Neural progenitor cell (in vitro differentiated cells): Measurements from ENCODE around the gene PTBP3. TPM values are rescaled to one million over a fixed set of nuclear protein-coding genes. Genes with fewer than 3 reads are reported as not detected.

ENCODE experiments used
- DNase-seq: peaks from one replicate; pipeline ENCODE4 v3.0.0-alpha.2; 2016; ENCODE audit warnings: low spot score
- H2AFZ ChIP-seq: fragments of 200-600 bp; sonication (generic); replicated peaks from 2 replicates; pipeline ENCODE4 v1.6.1; 2016; ENCODE audit warnings: antibody characterized with exemption
- H3F3A ChIP-seq: fragments of 200-600 bp; sonication (generic); 2 replicates; pipeline ENCODE4 v1.6.1; 2016; ENCODE audit warnings: antibody characterized with exemption, low read depth
- H3K27ac ChIP-seq: fragments of 200-600 bp; sonication (generic); 2 replicates; pipeline ENCODE4 v1.5.1; 2016; ENCODE audit warnings: mild to moderate bottlenecking
- H3K27me3 ChIP-seq: fragments of 200-600 bp; sonication (generic); 2 replicates; pipeline ENCODE4 v1.6.1; 2016; ENCODE audit warnings: mild to moderate bottlenecking, moderate library complexity
- H3K36me3 ChIP-seq: fragments of 200-600 bp; sonication (generic); 2 replicates; pipeline ENCODE4 v1.5.1; 2016
- H3K4me1 ChIP-seq: fragments of 200-600 bp; sonication (generic); 2 replicates; pipeline ENCODE4 v1.6.1; 2016; ENCODE audit warnings: mixed run types
- H3K4me2 ChIP-seq: fragments of 200-600 bp; sonication (generic); 2 replicates; pipeline ENCODE4 v1.6.1; 2016
- H3K4me3 ChIP-seq: fragments of 200-600 bp; sonication (generic); 2 replicates; pipeline ENCODE4 v1.5.1; 2016
- H3K79me2 ChIP-seq: fragments of 200-600 bp; sonication (generic); 2 replicates; pipeline ENCODE4 v1.6.1; 2016; ENCODE audit warnings: low read depth
- H3K9ac ChIP-seq: fragments of 200-600 bp; sonication (generic); 2 replicates; pipeline ENCODE4 v1.6.1; 2016
- H3K9me3 ChIP-seq: fragments of 200-600 bp; sonication (generic); 2 replicates; pipeline ENCODE4 v1.5.1; 2016; ENCODE audit warnings: low read depth
- H4K20me1 ChIP-seq: fragments of 200-600 bp; sonication (generic); 2 replicates; pipeline ENCODE4 v1.6.1; 2016; ENCODE audit warnings: low read depth
- H3K27ac Mint-ChIP-seq: 3 replicates; pipeline ENCODE4 v1.8.0; 2021; ENCODE audit warnings: mixed read lengths
- H3K27me3 Mint-ChIP-seq: 2 replicates; pipeline ENCODE4 v1.8.0; 2022; ENCODE audit warnings: low read depth, mild to moderate bottlenecking, inconsistent platforms, moderate library complexity, mixed read lengths; ENCODE audit not compliant: insufficient read depth
- H3K36me3 Mint-ChIP-seq: 3 replicates; pipeline ENCODE4 v1.8.0; 2021; ENCODE audit warnings: mixed read lengths
- H3K4me1 Mint-ChIP-seq: 3 replicates; pipeline ENCODE4 v1.8.0; 2021; ENCODE audit warnings: mixed read lengths
- H3K4me3 Mint-ChIP-seq: 3 replicates; pipeline ENCODE4 v1.8.0; 2021; ENCODE audit warnings: mild to moderate bottlenecking, moderate library complexity, mixed read lengths
- H3K9me3 Mint-ChIP-seq: 3 replicates; pipeline ENCODE4 v1.8.0; 2020; ENCODE audit warnings: mixed read lengths
- EZH2 ChIP-seq: fragments of 200-600 bp; sonication (generic); IDR thresholded peaks from 2 replicates; pipeline ENCODE4 v1.6.1; 2017; ENCODE audit warnings: antibody characterized with exemption, mild to moderate bottlenecking, moderate library complexity
- EZH2phosphoT487 ChIP-seq: fragments of 200-600 bp; sonication (generic); IDR thresholded peaks from 2 replicates; pipeline ENCODE4 v1.6.1; 2017; ENCODE audit warnings: antibody characterized with exemption
- total RNA-seq: library from RNA; depleted of rRNA; stranded (reverse); fragments of >200 nt; gene quantifications from 2 replicates; pipeline ENCODE4 v1.2.3, GENCODE V29; 2015; ENCODE audit warnings: low replicate concordance
- TF ChIP-seq, protein P1 (sequence below): fragments of 200-600 bp; sonication (generic); IDR thresholded peaks from 2 replicates; pipeline ENCODE4 v1.5.1; 2017; ENCODE audit warnings: antibody characterized with exemption, mild to moderate bottlenecking

PTBP3 gene
- total RNA-seq, 1 donor from 2014 or later: 84.7 TPM

- no peak overlapping the region for H3K9ac ChIP-seq
- H3K9me3 Mint-ChIP-seq: no peaks in the 10 kb centered on the region
- H4K20me1 ChIP-seq: no peaks in the 10 kb centered on the region
- peak overlapping the region; percentile 98 for H2AFZ ChIP-seq
- no peaks in the 10 kb centered on the region for H3K79me2 ChIP-seq
- H3K36me3 Mint-ChIP-seq: no peaks in the 10 kb centered on the region
- peaks cover 5% of the 10 kb centered on the region for H3K4me1 ChIP-seq
- no peaks in the 10 kb centered on the region for H3K36me3 ChIP-seq
- H3K4me1 Mint-ChIP-seq: peaks cover 17% of the 10 kb centered on the region
- H3K27me3 Mint-ChIP-seq: peaks cover 29% of the 10 kb centered on the region
- H3K27ac ChIP-seq: no peak overlapping the region
- no peaks in the 10 kb centered on the region for H3K9me3 ChIP-seq
- H3K4me2 ChIP-seq: peak overlapping the region; percentile 92
- TF ChIP-seq EZH2phosphoT487 (no peak), EZH2 (no peak)
- TF ChIP-seq, protein P1, sequence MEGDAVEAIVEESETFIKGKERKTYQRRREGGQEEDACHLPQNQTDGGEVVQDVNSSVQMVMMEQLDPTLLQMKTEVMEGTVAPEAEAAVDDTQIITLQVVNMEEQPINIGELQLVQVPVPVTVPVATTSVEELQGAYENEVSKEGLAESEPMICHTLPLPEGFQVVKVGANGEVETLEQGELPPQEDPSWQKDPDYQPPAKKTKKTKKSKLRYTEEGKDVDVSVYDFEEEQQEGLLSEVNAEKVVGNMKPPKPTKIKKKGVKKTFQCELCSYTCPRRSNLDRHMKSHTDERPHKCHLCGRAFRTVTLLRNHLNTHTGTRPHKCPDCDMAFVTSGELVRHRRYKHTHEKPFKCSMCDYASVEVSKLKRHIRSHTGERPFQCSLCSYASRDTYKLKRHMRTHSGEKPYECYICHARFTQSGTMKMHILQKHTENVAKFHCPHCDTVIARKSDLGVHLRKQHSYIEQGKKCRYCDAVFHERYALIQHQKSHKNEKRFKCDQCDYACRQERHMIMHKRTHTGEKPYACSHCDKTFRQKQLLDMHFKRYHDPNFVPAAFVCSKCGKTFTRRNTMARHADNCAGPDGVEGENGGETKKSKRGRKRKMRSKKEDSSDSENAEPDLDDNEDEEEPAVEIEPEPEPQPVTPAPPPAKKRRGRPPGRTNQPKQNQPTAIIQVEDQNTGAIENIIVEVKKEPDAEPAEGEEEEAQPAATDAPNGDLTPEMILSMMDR: no peak
- peak overlapping the region; percentile 89 for H3K4me3 Mint-ChIP-seq
- peak; percentile 50 for DNase-seq
- H3K27me3 ChIP-seq: peaks cover 49% of the 10 kb centered on the region
- H3F3A ChIP-seq: peaks cover 4% of the 10 kb centered on the region
- H3K27ac Mint-ChIP-seq: no peak overlapping the region
- H3K4me3 ChIP-seq: peak overlapping the region; percentile 87
Observed at GRCh38 chr9:112174222-112174964, 159.0 kb downstream of the PTBP3 start.

- Mint-ChIP-seq H3K27ac (no peak overlapping the region), H3K36me3 (no peaks in the 10 kb centered on the region), H3K4me1 (peaks cover 17% of the 10 kb centered on the region), H3K4me3 (peak overlapping the region; percentile 89), H3K9me3 (no peaks in the 10 kb centered on the region), H3K27me3 (peaks cover 29% of the 10 kb centered on the region)
- Histone ChIP-seq H4K20me1 (no peaks in the 10 kb centered on the region), H3K4me2 (no peak overlapping the region), H3K9me3 (no peaks in the 10 kb centered on the region), H3K9ac (no peak overlapping the region), H2AFZ (no peak overlapping the region), H3F3A (peaks cover 4% of the 10 kb centered on the region), H3K27me3 (peaks cover 49% of the 10 kb centered on the region), H3K4me3 (no peak overlapping the region), H3K27ac (no peak overlapping the region), H3K79me2 (no peaks in the 10 kb centered on the region), H3K4me1 (peaks cover 5% of the 10 kb centered on the region), H3K36me3 (no peaks in the 10 kb centered on the region)
- no peak for DNase-seq
- TF ChIP-seq EZH2phosphoT487 (no peak), EZH2 (no peak)
- TF ChIP-seq, protein P1: no peak
Observed at GRCh38 chr9:112173489-112174221, 159.8 kb downstream of the PTBP3 start.

GRCh38 chr9:112170968-112171367 is 162.5 kb downstream of the PTBP3 start:
- peaks cover 26% of the 10 kb centered on the region for H3K4me1 Mint-ChIP-seq
- H3K36me3 Mint-ChIP-seq: no peaks in the 10 kb centered on the region
- no peak overlapping the region for H2AFZ ChIP-seq
- H3K9me3 ChIP-seq: no peaks in the 10 kb centered on the region
- H3K4me1 ChIP-seq: peaks cover 13% of the 10 kb centered on the region
- TF ChIP-seq EZH2 (no peak), EZH2phosphoT487 (no peak)
- TF ChIP-seq, protein P1: no peak
- H3K4me2 ChIP-seq: no peak overlapping the region
- peaks cover 10% of the 10 kb centered on the region for H3F3A ChIP-seq
- no peak overlapping the region for H3K4me3 ChIP-seq
- H3K27ac ChIP-seq: no peak overlapping the region
- H3K9ac ChIP-seq: no peak overlapping the region
- H3K9me3 Mint-ChIP-seq: no peaks in the 10 kb centered on the region
- no peak overlapping the region for H3K27ac Mint-ChIP-seq
- H3K79me2 ChIP-seq: no peaks in the 10 kb centered on the region
- H3K27me3 ChIP-seq: peaks cover 26% of the 10 kb centered on the region
- H3K27me3 Mint-ChIP-seq: peaks cover 19% of the 10 kb centered on the region
- no peaks in the 10 kb centered on the region for H3K36me3 ChIP-seq
- no peak for DNase-seq
- no peaks in the 10 kb centered on the region for H4K20me1 ChIP-seq
- H3K4me3 Mint-ChIP-seq: no peak overlapping the region
